CD14-positive monocyte (primary cell): Measurements from ENCODE around the gene NAB1. TPM values are rescaled to one million over a fixed set of nuclear protein-coding genes. Genes with fewer than 3 reads are reported as not detected.
"Not testable (repeated sequence)": the region's sequence is repeated elsewhere in the genome, so short reads cannot be mapped to it uniquely, and the experiment has no call there.

Experiments
- DNase-seq, 3 donors: peaks; one replicate each; pipeline ENCODE4 v3.0.0-alpha.2; 2011 to 2022
- H2AFZ ChIP-seq: 2 replicates; pipeline ENCODE4 v1.6.0; 2012; ENCODE audit warnings: mild to moderate bottlenecking, low read depth, low read length, inconsistent platforms; ENCODE audit not compliant: insufficient read depth, poor library complexity, severe bottlenecking
- H3K27ac ChIP-seq, 2 donors: 1 replicate in 1 of 2; 2 replicates in 1 of 2; pipeline ENCODE4 v1.5.1; 2012 to 2013; ENCODE audit warnings: low read length in 2 of 2, control low read depth in 1 of 2, inconsistent platforms in 1 of 2, low read depth in 1 of 2, mild to moderate bottlenecking in 1 of 2
- H3K27me3 ChIP-seq, 2 donors: one replicate each; pipeline versions ENCODE4 v1.6.0 to v1.6.1; 2011 to 2013; ENCODE audit warnings: low read length in 2 of 2; ENCODE audit not compliant: control insufficient read depth in 2 of 2, insufficient read depth in 2 of 2
- H3K36me3 ChIP-seq, 2 donors: replicated peaks in 1 of 2; 1 replicate in 1 of 2; 2 replicates in 1 of 2; pipeline versions ENCODE4 v1.5.1 to v1.6.1; 2012 to 2013; ENCODE audit warnings: low read length in 2 of 2, control low read depth in 1 of 2, inconsistent platforms in 1 of 2, mild to moderate bottlenecking in 1 of 2; ENCODE audit not compliant: insufficient read depth in 2 of 2, control insufficient read depth in 1 of 2
- H3K4me1 ChIP-seq, 2 donors: 1 replicate in 1 of 2; 2 replicates in 1 of 2; pipeline versions ENCODE4 v1.5.1 to v1.6.1; 2012 to 2013; ENCODE audit warnings: low read length in 2 of 2, control low read depth in 1 of 2, inconsistent platforms in 1 of 2, mild to moderate bottlenecking in 1 of 2, moderate library complexity in 1 of 2; ENCODE audit not compliant: insufficient read depth in 2 of 2, control insufficient read depth in 1 of 2
- H3K4me2 ChIP-seq: replicated peaks from 2 replicates; pipeline ENCODE3; 2012; ENCODE audit warnings: low read length, moderate library complexity, mild to moderate bottlenecking; ENCODE audit not compliant: poor library complexity, severe bottlenecking; ENCODE audit errors: extremely low read depth
- H3K4me3 ChIP-seq, 3 experiments: fragments of 200-600 bp in 1 of 3; sonication (generic) in 1 of 3; replicated peaks in 1 of 3; 1 replicate in 2 of 3; 2 replicates in 1 of 3; pipeline ENCODE4 v1.5.1; 2011 to 2013; ENCODE audit warnings: low read length in 3 of 3, mild to moderate bottlenecking in 3 of 3, control low read depth in 2 of 3, low read depth in 2 of 3, inconsistent platforms in 1 of 3, moderate library complexity in 1 of 3
- H3K79me2 ChIP-seq: 2 replicates; pipeline ENCODE4 v1.6.0; 2012; ENCODE audit warnings: mild to moderate bottlenecking, control low read depth, inconsistent platforms, low read length, moderate library complexity; ENCODE audit not compliant: insufficient read depth
- H3K9ac ChIP-seq: 2 replicates; pipeline ENCODE4 v1.6.0; 2017; ENCODE audit warnings: low read length, mild to moderate bottlenecking; ENCODE audit not compliant: insufficient read depth, poor library complexity, severe bottlenecking
- H3K9me3 ChIP-seq, 2 donors: replicated peaks in 1 of 2; 1 replicate in 1 of 2; 2 replicates in 1 of 2; pipeline versions ENCODE4 v1.5.1 to v1.6.1; 2012 to 2013; ENCODE audit warnings: low read length in 2 of 2, control low read depth in 1 of 2; ENCODE audit not compliant: control insufficient read depth in 1 of 2, insufficient read depth in 1 of 2
- H4K20me1 ChIP-seq: 2 replicates; pipeline ENCODE4 v1.6.0; 2012; ENCODE audit warnings: mild to moderate bottlenecking, low read length, control low read depth, moderate library complexity; ENCODE audit not compliant: insufficient read depth
- H3K27ac Mint-ChIP-seq, 7 donors: one replicate each; pipeline ENCODE4 v1.8.0; 2020; ENCODE audit warnings: mild to moderate bottlenecking in 7 of 7, mixed read lengths in 7 of 7, moderate library complexity in 6 of 7, inconsistent platforms in 2 of 7
- H3K27me3 Mint-ChIP-seq, 3 donors: one replicate each; pipeline ENCODE4 v1.8.0; 2021 to 2022; ENCODE audit warnings: low read depth in 3 of 3, mild to moderate bottlenecking in 3 of 3, mixed read lengths in 3 of 3, moderate library complexity in 3 of 3, inconsistent platforms in 1 of 3
- H3K36me3 Mint-ChIP-seq, 2 donors: one replicate each; pipeline ENCODE4 v1.8.0; 2020; ENCODE audit warnings: mixed read lengths in 2 of 2, inconsistent platforms in 1 of 2, mild to moderate bottlenecking in 1 of 2
- H3K4me1 Mint-ChIP-seq: one replicate; pipeline ENCODE4 v1.8.0; 2020; ENCODE audit warnings: mild to moderate bottlenecking, mixed read lengths
- H3K4me3 Mint-ChIP-seq, 2 donors: one replicate each; pipeline ENCODE4 v1.8.0; 2020; ENCODE audit warnings: mild to moderate bottlenecking in 2 of 2, mixed read lengths in 2 of 2, moderate library complexity in 1 of 2
- H3K9me3 Mint-ChIP-seq, 7 donors: one replicate each; pipeline ENCODE4 v1.8.0; 2020 to 2022; ENCODE audit warnings: mixed read lengths in 7 of 7, mild to moderate bottlenecking in 6 of 7, moderate library complexity in 6 of 7, inconsistent platforms in 2 of 7
- CTCF ChIP-seq: fragments of 200-600 bp; IDR thresholded peaks from one replicate; pipeline ENCODE4 v1.8.0; 2022; ENCODE audit warnings: antibody characterized with exemption, mild to moderate bottlenecking
- WGBS: methylation state at CpG from one replicate; pipeline ENCODE4 v1.1.5; 2013; ENCODE audit warnings: missing lambda C conversion rate; ENCODE audit not compliant: insufficient coverage; 5-methylcytosine and 5-hydroxymethylcytosine counted together
- intact Hi-C, 2 donors: fragments of 100-400 bp; cut with micrococcal nuclease; formaldehyde crosslinking; loops; one replicate each; pipeline versions ENCODE4 v1.15.0 to v1.15.1; 2023
- polyA plus RNA-seq, 3 donors: library from polyadenylated mRNA; depleted of rRNA in 1 of 3; unstranded in 2 of 3; stranded (reverse) in 1 of 3; fragments of 300-500 nt in 2 of 3; fragments of >200 nt in 1 of 3; fragmentation: Illumina TruSeq in 2 of 3; gene quantifications; 1 replicate in 2 of 3; 2 replicates in 1 of 3; pipeline ENCODE4 v1.2.3, GENCODE V29; 2012 to 2021

The NAB1 gene
- polyA plus RNA-seq, 3 donors = 2.9 to 15.5 (median 3.1) TPM

DNA sequence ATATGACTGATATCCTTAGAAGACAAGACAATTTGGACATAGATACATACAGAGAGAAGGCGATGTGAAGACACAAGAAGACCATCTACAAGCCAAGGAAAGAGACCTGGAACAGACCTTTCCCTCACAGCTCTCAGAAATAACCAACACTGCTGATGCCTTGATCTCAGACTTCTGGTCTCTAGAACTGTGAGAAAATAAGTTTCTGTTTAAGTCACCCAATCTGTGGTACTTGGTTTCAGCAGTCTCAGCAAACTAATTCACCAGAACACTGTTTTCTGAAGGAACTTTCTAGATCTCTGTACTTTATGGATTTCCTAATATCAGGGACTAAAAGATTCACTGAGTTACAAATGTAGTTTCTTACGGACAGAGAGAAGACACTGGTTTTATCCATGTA is 58.8 kb downstream of the NAB1 start:
- Histone ChIP-seq H3K9me3 (peaks cover 0 to 3% of the 10 kb centered on the region in 2 donors), H3K79me2 (no peaks in the 10 kb centered on the region), H3K4me3 (no peak overlapping the region), H3K9ac (no peak overlapping the region), H3K27me3 (no peaks in the 10 kb centered on the region), H3K4me1 (no peaks in the 10 kb centered on the region), H4K20me1 (no peaks in the 10 kb centered on the region), H2AFZ (no peak overlapping the region), H3K27ac (no peak overlapping the region), H3K36me3 (no peaks in the 10 kb centered on the region), H3K4me2 (no peak overlapping the region)
- 100% methylated on average over 1 of the region's 2 CpGs for WGBS
- Mint-ChIP-seq H3K4me3 (no peak overlapping the region), H3K9me3 (peaks cover 0 to 8% (median 2%) of the 10 kb centered on the region in 7 donors), H3K27me3 (peaks cover 0 to 4% (median 2%) of the 10 kb centered on the region in 3 donors), H3K4me1 (no peaks in the 10 kb centered on the region), H3K36me3 (no peaks in the 10 kb centered on the region), H3K27ac (no peak overlapping the region)
- intact Hi-C loops = no loop called here
- TF ChIP-seq CTCF = no peak
- DNase-seq = no peak

DNA sequence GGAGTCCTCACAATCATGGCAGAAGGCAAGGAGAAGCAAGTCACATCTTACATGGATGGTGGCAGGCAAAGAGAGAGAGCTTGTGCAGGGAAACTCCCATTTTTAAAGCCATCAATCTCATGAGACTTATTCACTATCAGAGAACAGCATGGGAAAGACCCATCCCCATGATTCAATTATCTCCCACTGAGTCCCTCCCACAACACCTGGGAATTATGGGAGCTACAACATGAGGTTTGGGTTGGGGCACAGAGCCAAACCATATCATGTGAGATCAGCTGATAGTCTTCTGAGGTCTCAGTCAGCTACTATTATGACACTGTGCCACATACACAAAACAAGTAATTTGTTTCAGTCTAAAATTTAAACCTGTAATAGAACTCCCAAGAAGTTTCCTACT is 59.8 kb downstream of the NAB1 start:
- H3K9me3 ChIP-seq, H3K27me3 ChIP-seq, H3K4me2 ChIP-seq, H4K20me1 ChIP-seq, intact Hi-C loops, H3K9me3 Mint-ChIP-seq, H3K36me3 Mint-ChIP-seq, H3K4me3 Mint-ChIP-seq, H3K4me1 Mint-ChIP-seq, H3K9ac ChIP-seq, H3K27ac Mint-ChIP-seq, DNase-seq, H3K27me3 Mint-ChIP-seq, H3K79me2 ChIP-seq, H3K4me1 ChIP-seq, H3K27ac ChIP-seq, H3K4me3 ChIP-seq, H3K36me3 ChIP-seq, H2AFZ ChIP-seq: not testable (repeated sequence)
